Mammary epithelial cell (primary cell): Measurements from ENCODE around the gene ITPKB.
"Not testable (repeated sequence)": the region's sequence is repeated elsewhere in the genome, so short reads cannot be mapped to it uniquely, and the experiment has no call there.

Source experiments
- CTCF ChIP-seq, 2 donors: IDR thresholded peaks in 1 of 2; conservative IDR thresholded peaks in 1 of 2; 2 replicates each; pipeline ENCODE4 v1.5.1; 2011 to 2012; ENCODE audit warnings: inconsistent platforms in 2 of 2, low read length in 2 of 2, mild to moderate bottlenecking in 2 of 2, control low read depth in 1 of 2, low read depth in 1 of 2; ENCODE audit not compliant: insufficient read depth in 1 of 2; ENCODE audit errors: extremely low read depth in 1 of 2
- EZH2 ChIP-seq: IDR thresholded peaks from 2 replicates; pipeline ENCODE4 v1.6.1; 2012; ENCODE audit warnings: low read length, inconsistent platforms, borderline replicate concordance

- TF ChIP-seq EZH2; CTCF (conservative IDR thresholded peaks at IDR 0.05 in 1 of 2, IDR thresholded peaks at IDR 0.05 in 1 of 2; ENCODE audit: extremely low read depth in 1 of 2, insufficient read depth in 1 of 2, low read depth in 1 of 2, low read length in 2 of 2): not testable (repeated sequence)
These were observed 127.1 kb downstream of the ITPKB start for GRCh38 chr1:226611980-226612379.
